Esophagus squamous epithelium (tissue), 4 donors: ENCODE measurements around the gene IQGAP2.

Source experiments
- POLR2A ChIP-seq, 4 donors: fragments of 450-650 bp; IDR thresholded peaks; one replicate each; pipeline ENCODE4 v1.6.1; 2017; ENCODE audit warnings: antibody characterized with exemption in 4 of 4, mild to moderate bottlenecking in 4 of 4, moderate library complexity in 3 of 4
- TF ChIP-seq, protein P1 (sequence below), 6 experiments: fragments of 450-650 bp in 4 of 6; fragments of 200-600 bp in 2 of 6; sonication (generic) in 2 of 6; IDR thresholded peaks; one replicate each; pipeline ENCODE4 v1.5.1; 2016 to 2019; ENCODE audit warnings: antibody characterized with exemption in 6 of 6, mild to moderate bottlenecking in 4 of 6, moderate library complexity in 4 of 6

DNA sequence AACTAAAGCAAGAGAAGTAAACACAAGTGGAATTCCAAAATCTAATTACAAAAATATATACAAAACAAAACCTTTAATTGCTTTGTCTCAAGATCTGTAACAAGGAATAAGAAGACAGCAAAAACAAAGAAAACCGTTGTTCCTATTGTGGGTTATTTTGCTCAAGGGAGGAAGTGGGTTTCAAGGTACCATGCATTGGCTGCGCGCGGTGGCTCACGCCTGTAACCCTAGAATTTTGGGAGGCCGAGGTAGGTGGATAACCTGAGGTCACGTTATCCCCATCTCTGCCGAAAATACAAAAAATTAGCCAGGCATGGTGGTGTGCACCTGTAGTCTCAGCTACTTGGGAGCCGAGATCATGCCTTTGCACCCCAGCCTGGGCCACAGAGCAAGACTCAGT, 12.1 kb upstream of the IQGAP2 start:
- TF ChIP-seq, protein P1, sequence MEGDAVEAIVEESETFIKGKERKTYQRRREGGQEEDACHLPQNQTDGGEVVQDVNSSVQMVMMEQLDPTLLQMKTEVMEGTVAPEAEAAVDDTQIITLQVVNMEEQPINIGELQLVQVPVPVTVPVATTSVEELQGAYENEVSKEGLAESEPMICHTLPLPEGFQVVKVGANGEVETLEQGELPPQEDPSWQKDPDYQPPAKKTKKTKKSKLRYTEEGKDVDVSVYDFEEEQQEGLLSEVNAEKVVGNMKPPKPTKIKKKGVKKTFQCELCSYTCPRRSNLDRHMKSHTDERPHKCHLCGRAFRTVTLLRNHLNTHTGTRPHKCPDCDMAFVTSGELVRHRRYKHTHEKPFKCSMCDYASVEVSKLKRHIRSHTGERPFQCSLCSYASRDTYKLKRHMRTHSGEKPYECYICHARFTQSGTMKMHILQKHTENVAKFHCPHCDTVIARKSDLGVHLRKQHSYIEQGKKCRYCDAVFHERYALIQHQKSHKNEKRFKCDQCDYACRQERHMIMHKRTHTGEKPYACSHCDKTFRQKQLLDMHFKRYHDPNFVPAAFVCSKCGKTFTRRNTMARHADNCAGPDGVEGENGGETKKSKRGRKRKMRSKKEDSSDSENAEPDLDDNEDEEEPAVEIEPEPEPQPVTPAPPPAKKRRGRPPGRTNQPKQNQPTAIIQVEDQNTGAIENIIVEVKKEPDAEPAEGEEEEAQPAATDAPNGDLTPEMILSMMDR (IDR thresholded peaks at IDR 0.05) = no peak
- no peak for TF ChIP-seq POLR2A (IDR thresholded peaks at IDR 0.05)
